BLaER1 treated with 17β-estradiol and CSF1 and Interleukin-3, amounts not matched to agents 10 nM and 100 nM (cell line): ENCODE results near the gene AGTR1.
"Not testable (repeated sequence)": the region's sequence is repeated elsewhere in the genome, so short reads cannot be mapped to it uniquely, and the experiment has no call there.

Experiments used
- H3K27ac ChIP-seq, 11 experiments: shearing (Covaris generic); formaldehyde crosslinking; 2 replicates each; pipeline ENCODE4 v1.8.1; 2022
- H3K27me3 ChIP-seq, 11 experiments: shearing (Covaris generic); formaldehyde crosslinking; 2 replicates each; pipeline ENCODE4 v1.8.1; 2022
- H3K36me3 ChIP-seq, 11 experiments: shearing (Covaris generic); formaldehyde crosslinking; 2 replicates each; pipeline ENCODE4 v1.8.1; 2022
- H3K4me1 ChIP-seq, 10 experiments: shearing (Covaris generic); formaldehyde crosslinking; 2 replicates each; pipeline ENCODE4 v1.8.1; 2022
- H3K4me2 ChIP-seq, 11 experiments: shearing (Covaris generic); formaldehyde crosslinking; 2 replicates each; pipeline ENCODE4 v1.8.1; 2022
- H3K4me3 ChIP-seq, 10 experiments: shearing (Covaris generic); formaldehyde crosslinking; 2 replicates each; pipeline ENCODE4 v1.8.1; 2022
- H3K9ac ChIP-seq, 11 experiments: shearing (Covaris generic); formaldehyde crosslinking; 2 replicates each; pipeline ENCODE4 v1.8.1; 2022
- H3K9me3 ChIP-seq, 11 experiments: shearing (Covaris generic); formaldehyde crosslinking; replicated peaks in 1 of 11; 2 replicates each; pipeline ENCODE4 v1.8.1; 2022
- H4K20me1 ChIP-seq, 11 experiments: shearing (Covaris generic); formaldehyde crosslinking; 2 replicates each; pipeline ENCODE4 v1.8.1; 2022
- Cebpa-rat ChIP-seq, 11 experiments: shearing (Covaris generic); IDR thresholded peaks; 2 replicates each; pipeline ENCODE4 v1.8.1; 2022

The AGTR1 gene

GRCh38 chr3:148751461-148751860 is 53.8 kb downstream of the AGTR1 start:
- H3K9me3 ChIP-seq = no peaks in the 10 kb centered on the region
- no peaks in the 10 kb centered on the region for H4K20me1 ChIP-seq
- H3K4me1 ChIP-seq = peaks cover 0 to 14% (median 3%) of the 10 kb centered on the region in 10 experiments; a peak in 9 of 20 replicates
- H3K4me2 ChIP-seq = no peak overlapping the region
- H3K4me3 ChIP-seq = no peak overlapping the region
- H3K27me3 ChIP-seq = no peaks in the 10 kb centered on the region
- H3K27ac ChIP-seq = no peak overlapping the region
- no peak overlapping the region for H3K9ac ChIP-seq
- no peak for TF ChIP-seq Cebpa-rat (IDR thresholded peaks at IDR 0.05)
- no peaks in the 10 kb centered on the region for H3K36me3 ChIP-seq

GRCh38 chr3:148753385-148753784 is 55.7 kb downstream of the AGTR1 start:
- H3K9me3 ChIP-seq, H3K4me3 ChIP-seq, H3K9ac ChIP-seq, H4K20me1 ChIP-seq, H3K27me3 ChIP-seq, H3K4me2 ChIP-seq, H3K27ac ChIP-seq, H3K36me3 ChIP-seq: not testable (repeated sequence)
- peaks cover 0 to 33% (median 13%) of the 10 kb centered on the region in 10 experiments; a peak in 10 of 20 replicates for H3K4me1 ChIP-seq

GRCh38 chr3:148755570-148755969 is 57.9 kb downstream of the AGTR1 start:
- H3K4me3 ChIP-seq = no peak overlapping the region
- TF ChIP-seq Cebpa-rat (IDR thresholded peaks at IDR 0.05) = no peak
- no peaks in the 10 kb centered on the region for H4K20me1 ChIP-seq
- H3K9me3 ChIP-seq = no peaks in the 10 kb centered on the region
- H3K27me3 ChIP-seq = no peaks in the 10 kb centered on the region
- H3K4me2 ChIP-seq = peak overlapping the region in 5 of 11 experiments; percentile 8 to 68 (median 30); a peak in 6 of 22 replicates
- H3K36me3 ChIP-seq = no peaks in the 10 kb centered on the region
- H3K27ac ChIP-seq = peak overlapping the region in 4 of 11 experiments; percentile 13 to 80 (median 70); a peak in 8 of 22 replicates
- no peak overlapping the region for H3K9ac ChIP-seq
- peaks cover 0 to 48% (median 16%) of the 10 kb centered on the region in 10 experiments; a peak in 10 of 20 replicates for H3K4me1 ChIP-seq

- Histone ChIP-seq H3K4me3 (no peak overlapping the region), H3K27ac (peak overlapping the region in 5 of 11 experiments; percentile 52 to 80 (median 68); a peak in 10 of 22 replicates), H3K4me1 (peaks cover 0 to 48% (median 16%) of the 10 kb centered on the region in 10 experiments; a peak in 10 of 20 replicates), H3K9ac (no peak overlapping the region), H3K36me3 (no peaks in the 10 kb centered on the region), H3K9me3 (no peaks in the 10 kb centered on the region), H3K4me2 (peak overlapping the region in 5 of 11 experiments; percentile 8 to 68 (median 30); a peak in 7 of 22 replicates), H3K27me3 (no peaks in the 10 kb centered on the region), H4K20me1 (no peaks in the 10 kb centered on the region)
- TF ChIP-seq Cebpa-rat (IDR thresholded peaks at IDR 0.05) = no peak
These were observed 58.6 kb downstream of the AGTR1 start for GRCh38 chr3:148756311-148756710.

GRCh38 chr3:148757238-148758215 is 59.8 kb downstream of the AGTR1 start:
- Histone ChIP-seq H3K9ac (peak overlapping the region in 3 of 11 experiments; percentile 2 to 57 (median 28); a peak in 5 of 22 replicates), H3K4me1 (peaks cover 0 to 48% (median 16%) of the 10 kb centered on the region in 10 experiments; a peak in 10 of 20 replicates), H3K9me3 (no peaks in the 10 kb centered on the region), H3K27me3 (no peaks in the 10 kb centered on the region), H3K4me2 (peak overlapping the region in 7 of 11 experiments; percentile 20 to 68 (median 63); a peak in 12 of 22 replicates), H3K36me3 (no peaks in the 10 kb centered on the region), H4K20me1 (no peaks in the 10 kb centered on the region), H3K27ac (peak overlapping the region in 7 of 11 experiments; percentile 27 to 80 (median 65); a peak in 12 of 22 replicates), H3K4me3 (no peak overlapping the region)
- peak in 3 of 11 experiments; percentile 27 to 37 (median 29); a peak in 2 of 22 replicates for TF ChIP-seq Cebpa-rat (IDR thresholded peaks at IDR 0.05)

GRCh38 chr3:148758303-148758884 is 60.7 kb downstream of the AGTR1 start:
- H4K20me1 ChIP-seq = no peaks in the 10 kb centered on the region
- H3K9ac ChIP-seq = no peak overlapping the region
- no peaks in the 10 kb centered on the region for H3K36me3 ChIP-seq
- no peaks in the 10 kb centered on the region for H3K27me3 ChIP-seq
- H3K27ac ChIP-seq = peak overlapping the region in 4 of 11 experiments; percentile 25 to 80 (median 65); a peak in 8 of 22 replicates
- H3K4me2 ChIP-seq = peak overlapping the region in 4 of 11 experiments; percentile 64 to 79 (median 68); a peak in 4 of 22 replicates
- H3K4me1 ChIP-seq = peaks cover 0 to 48% (median 16%) of the 10 kb centered on the region in 10 experiments; a peak in 10 of 20 replicates
- no peaks in the 10 kb centered on the region for H3K9me3 ChIP-seq
- TF ChIP-seq Cebpa-rat (IDR thresholded peaks at IDR 0.05) = no peak
- H3K4me3 ChIP-seq = no peak overlapping the region

- no peaks in the 10 kb centered on the region for H3K27me3 ChIP-seq
- peak overlapping the region in 1 of 11 experiments; percentile 34; a peak in 1 of 22 replicates for H3K27ac ChIP-seq
- H3K4me2 ChIP-seq = peak overlapping the region in 4 of 11 experiments; percentile 43 to 79 (median 58); a peak in 8 of 22 replicates
- no peaks in the 10 kb centered on the region for H3K36me3 ChIP-seq
- H3K4me1 ChIP-seq = peaks cover 0 to 48% (median 16%) of the 10 kb centered on the region in 10 experiments; a peak in 10 of 20 replicates
- H4K20me1 ChIP-seq = no peaks in the 10 kb centered on the region
- no peak overlapping the region for H3K4me3 ChIP-seq
- H3K9me3 ChIP-seq = no peaks in the 10 kb centered on the region
- TF ChIP-seq Cebpa-rat (IDR thresholded peaks at IDR 0.05) = no peak
- no peak overlapping the region for H3K9ac ChIP-seq
These were observed 61.7 kb downstream of the AGTR1 start for GRCh38 chr3:148759430-148759829.

- TF ChIP-seq Cebpa-rat (IDR thresholded peaks at IDR 0.05) = no peak
These were observed 65.5 kb downstream of the AGTR1 start for GRCh38 chr3:148763156-148763680.

More at GRCh38 chr3:148763156-148763680, 65.5 kb downstream of the AGTR1 start:
- H3K4me1 ChIP-seq = peaks cover 0 to 19% (median 2%) of the 10 kb centered on the region in 10 experiments; a peak in 9 of 20 replicates
- H3K36me3 ChIP-seq = no peaks in the 10 kb centered on the region
- H3K27me3 ChIP-seq = no peaks in the 10 kb centered on the region
- H3K4me3 ChIP-seq = no peak overlapping the region
- no peak overlapping the region for H3K4me2 ChIP-seq
- no peak overlapping the region for H3K9ac ChIP-seq
- no peaks in the 10 kb centered on the region for H3K9me3 ChIP-seq
- no peak overlapping the region for H3K27ac ChIP-seq
- H4K20me1 ChIP-seq = no peaks in the 10 kb centered on the region
